GM10266 (cell line): ENCODE results near the gene TDRD9.

Experiments
- DNase-seq: peaks from one replicate; pipeline ENCODE4 v3.0.0; 2012; ENCODE audit errors: extremely low spot score
- TF ChIP-seq, protein P1 (sequence below): IDR thresholded peaks from 2 replicates; pipeline ENCODE4 v1.5.1; 2012; ENCODE audit warnings: mild to moderate bottlenecking, low read depth; ENCODE audit not compliant: control insufficient read depth, insufficient read depth; ENCODE audit errors: missing control alignments

The TDRD9 gene

DNA sequence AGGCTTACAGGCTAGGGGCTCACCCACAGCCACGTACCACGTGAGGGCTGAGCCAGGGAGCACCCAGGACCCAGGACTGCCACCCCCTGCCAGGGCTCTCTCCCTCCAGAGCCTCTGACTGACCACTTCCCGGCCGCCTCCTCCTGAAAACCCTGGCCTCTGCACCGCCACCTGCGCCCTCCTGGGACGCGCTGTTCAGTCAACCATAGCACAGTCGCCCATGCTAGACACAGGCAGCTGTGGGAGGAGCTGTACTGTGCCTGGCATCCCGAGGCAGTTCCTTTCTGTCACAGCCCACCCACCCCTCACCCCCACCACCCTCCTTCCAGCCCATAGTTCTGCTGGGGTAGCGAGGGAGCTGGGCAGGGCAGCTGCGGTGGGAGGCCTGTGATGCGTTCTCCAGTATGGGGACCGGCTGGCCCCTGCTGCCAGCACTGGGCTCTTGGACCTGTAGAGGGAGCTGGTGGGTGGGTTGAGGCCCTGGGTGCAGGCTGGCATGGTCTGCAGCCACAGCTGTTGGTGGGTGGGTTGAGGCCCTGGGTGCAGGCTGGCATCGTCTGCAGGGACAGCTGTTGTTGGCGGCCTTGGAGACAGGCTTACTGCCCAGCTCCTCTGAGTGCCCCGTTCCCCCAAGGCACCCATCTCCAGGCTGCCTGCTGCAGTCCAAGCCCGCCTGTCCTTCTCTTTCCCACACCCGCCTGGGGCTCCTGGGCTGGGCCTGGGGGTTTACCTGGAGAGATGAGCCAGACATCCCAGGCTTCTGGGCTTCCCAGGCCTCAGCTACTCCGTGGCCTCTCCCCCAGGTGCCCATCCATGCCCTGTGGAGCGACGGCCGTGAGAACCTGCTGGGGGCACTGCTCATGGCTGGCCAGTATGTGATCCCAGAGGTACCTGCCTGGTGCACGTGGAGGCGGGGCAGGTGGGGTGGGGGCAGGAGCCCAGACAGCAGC, 168.8 kb downstream of the TDRD9 start:
- TF ChIP-seq, protein P1, sequence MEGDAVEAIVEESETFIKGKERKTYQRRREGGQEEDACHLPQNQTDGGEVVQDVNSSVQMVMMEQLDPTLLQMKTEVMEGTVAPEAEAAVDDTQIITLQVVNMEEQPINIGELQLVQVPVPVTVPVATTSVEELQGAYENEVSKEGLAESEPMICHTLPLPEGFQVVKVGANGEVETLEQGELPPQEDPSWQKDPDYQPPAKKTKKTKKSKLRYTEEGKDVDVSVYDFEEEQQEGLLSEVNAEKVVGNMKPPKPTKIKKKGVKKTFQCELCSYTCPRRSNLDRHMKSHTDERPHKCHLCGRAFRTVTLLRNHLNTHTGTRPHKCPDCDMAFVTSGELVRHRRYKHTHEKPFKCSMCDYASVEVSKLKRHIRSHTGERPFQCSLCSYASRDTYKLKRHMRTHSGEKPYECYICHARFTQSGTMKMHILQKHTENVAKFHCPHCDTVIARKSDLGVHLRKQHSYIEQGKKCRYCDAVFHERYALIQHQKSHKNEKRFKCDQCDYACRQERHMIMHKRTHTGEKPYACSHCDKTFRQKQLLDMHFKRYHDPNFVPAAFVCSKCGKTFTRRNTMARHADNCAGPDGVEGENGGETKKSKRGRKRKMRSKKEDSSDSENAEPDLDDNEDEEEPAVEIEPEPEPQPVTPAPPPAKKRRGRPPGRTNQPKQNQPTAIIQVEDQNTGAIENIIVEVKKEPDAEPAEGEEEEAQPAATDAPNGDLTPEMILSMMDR, result no peak
- DNase-seq, result no peak

DNA sequence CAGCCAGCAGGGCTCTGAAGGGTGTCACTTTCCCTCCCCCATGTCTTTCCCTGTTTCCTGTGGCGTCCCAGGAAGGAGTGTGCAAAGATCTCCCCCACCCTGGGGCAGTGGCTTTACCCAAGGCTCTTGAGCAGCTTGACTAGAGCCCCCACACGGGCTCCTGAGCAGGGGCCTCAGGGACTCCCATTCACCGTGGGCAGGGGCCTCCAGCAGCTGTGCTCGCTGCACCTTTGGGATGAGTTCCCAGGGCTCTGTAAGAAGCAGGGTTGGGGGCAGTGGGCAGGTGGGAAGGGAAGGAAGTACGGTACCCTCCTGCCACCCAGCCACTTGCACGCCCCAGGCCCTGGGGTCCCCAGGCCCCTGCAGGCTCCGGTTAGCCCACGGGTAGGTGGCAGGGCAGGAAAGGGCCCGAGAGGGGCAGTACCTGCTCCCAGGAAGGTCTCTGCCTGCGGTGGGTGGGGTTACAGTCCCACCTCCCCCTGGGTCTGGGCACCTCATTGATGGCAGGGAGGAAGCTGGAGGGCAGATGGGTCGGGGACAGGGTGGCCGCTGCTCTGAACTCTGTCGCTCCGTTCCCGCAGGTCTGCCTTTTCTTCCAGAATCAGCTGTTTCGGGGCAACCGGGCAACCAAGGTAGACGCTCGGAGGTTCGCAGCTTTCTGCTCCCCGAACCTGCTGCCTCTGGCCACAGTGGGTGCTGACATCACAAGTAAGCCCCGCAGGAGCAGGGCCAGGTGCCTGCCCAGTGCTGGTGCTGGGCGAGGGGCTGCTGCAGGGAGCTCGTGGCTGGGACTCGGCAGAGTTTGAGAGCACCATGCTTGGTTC, 170.2 kb downstream of the TDRD9 start:
- no peak for DNase-seq
- TF ChIP-seq, protein P1, result no peak

DNA sequence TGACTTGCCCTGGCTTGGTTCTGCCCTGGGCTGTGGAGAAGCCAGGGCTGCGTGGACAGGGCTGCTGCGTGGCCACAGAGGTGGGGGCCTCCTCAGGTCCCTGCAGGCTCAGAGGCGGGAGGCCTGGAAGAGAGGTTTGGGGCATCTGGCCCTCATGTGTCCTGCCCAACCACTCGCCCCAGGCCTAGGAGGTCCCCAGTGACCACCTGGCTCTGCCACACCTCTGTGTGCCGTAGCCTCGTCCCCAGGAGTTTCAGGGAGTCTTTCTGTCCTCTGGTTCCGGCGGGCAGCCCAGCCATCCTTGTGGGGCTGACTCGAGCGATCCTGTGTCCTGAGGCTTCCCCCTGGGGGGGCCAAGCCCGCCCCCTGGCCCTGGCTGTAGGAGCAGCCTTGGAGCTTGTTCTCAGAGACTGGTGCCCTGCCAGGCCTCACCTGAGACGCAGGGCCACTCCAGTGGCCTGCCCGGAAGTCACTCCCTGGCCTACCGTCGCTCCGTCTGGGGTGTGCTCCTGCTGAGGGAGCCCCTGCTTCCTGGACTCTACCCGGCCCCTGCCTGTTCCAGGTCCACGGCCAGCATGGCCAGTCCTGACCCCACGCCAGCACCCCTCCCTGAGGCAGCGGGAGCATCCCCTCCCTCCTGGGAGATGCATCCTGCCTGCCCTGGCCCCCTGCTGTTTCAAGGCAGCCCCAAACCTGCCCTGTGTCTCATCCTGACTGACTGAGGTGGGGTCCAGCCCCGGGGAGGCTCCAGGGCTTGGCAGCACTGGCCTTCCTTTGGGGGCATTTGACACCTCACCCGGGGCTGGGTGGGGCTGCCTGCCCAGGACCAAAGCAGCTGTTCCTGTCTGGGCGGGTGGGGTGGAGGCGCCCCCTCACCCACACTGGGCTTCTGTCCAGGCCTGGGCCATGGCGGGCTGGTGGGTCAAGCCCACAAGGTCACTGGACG, 171.1 kb downstream of the TDRD9 start:
- no peak for DNase-seq

DNA sequence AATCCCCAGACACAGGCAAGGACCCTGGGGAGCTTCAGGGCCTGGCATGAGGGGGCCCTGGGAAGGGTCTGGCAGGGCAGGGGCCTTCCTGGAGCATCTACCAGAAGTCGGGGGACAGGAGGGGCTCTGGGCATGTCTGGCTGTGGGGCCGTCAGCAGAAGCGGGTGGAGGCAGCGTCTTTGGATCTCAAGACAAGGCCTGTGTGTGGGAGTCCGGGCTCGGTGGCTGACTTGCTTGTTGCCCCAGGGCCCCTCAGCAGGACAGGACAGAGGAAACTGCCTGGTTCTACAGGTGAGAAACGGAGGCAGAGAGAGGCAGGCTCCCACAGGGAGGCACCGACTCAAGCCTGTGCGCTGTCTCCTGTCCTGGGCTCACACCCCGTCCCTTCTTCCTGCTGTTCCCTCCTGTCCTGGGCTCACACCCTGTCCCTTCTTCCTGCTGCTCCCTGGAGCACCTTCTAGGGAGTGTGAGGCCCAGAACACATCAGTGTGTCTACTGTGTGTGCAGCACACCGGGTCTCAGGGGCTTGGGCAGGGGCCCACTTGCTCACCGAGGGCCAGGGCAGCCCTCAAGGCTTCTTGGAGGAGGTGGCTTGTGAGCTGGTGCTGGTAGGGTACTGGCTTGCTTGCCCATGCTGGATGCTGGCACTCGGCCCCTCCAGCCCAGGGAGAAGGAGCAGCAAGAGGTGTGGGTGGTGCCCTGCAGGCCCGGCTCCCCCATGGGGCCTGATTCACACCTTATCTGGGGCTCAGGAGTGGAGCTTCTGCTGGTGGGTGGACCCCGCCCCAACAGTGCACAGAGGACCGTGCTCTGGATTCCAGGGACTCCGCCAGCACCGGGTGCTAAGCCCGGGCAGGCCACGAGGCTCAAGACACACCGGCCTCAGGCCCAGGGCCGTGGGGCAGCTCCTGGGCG, 172.2 kb downstream of the TDRD9 start:
- DNase-seq, result no peak
- TF ChIP-seq, protein P1, result no peak

More for the DNA sequence above, 171.1 kb downstream of the TDRD9 start:
- TF ChIP-seq, protein P1, result no peak

DNA sequence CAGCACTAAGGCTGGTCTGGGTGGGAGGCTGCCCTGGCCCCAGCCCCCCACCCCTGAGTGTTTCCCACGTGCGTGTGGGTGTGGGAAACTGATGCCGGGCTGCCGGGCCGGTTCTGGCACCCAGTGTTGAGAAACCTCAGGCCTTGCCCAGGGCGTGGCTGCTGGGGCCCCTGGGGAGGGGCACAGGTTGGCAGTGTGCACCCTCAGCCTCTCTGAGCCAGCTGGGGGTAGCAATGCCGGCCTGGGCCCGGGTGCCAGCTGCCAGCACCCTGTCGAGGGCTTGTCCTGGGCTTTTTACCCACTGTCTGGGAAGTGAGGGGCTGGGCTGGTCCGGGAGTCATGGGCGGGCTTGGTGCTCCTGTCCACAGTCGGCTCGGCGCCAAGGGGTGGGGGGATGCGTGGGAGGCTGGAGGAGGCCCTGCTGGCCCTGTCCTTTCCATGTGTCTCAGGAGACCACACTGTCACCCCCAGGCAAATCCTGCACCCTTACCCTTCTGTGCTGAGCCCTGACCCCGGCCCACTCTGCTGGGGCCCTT, 172.9 kb downstream of the TDRD9 start:
- no peak for DNase-seq
- TF ChIP-seq, protein P1, result no peak
